ENCODE data around the gene ZNF664.

Gene ZNF664

DNA sequence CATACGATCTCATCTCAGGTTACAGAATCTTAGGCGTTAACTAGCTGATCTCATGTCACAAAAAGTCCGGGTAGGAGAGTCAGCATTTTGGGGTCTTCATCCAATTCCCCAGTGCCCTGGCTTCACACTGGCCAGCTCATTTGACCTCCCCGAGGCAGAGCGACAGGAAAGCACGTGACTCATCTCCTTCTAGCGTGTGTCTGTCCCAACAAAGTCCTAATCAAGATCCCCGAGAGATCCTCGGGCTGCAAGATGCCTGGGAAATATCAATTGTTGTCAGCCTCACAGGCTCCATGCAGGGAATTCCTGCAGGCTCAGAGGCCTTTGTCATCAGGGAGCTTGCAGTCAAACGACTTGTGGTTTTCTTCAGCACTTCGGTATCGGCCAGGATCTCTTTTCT lies 57.5 kb downstream of the ZNF664 start:
- DNase-seq, result no peak

DNA sequence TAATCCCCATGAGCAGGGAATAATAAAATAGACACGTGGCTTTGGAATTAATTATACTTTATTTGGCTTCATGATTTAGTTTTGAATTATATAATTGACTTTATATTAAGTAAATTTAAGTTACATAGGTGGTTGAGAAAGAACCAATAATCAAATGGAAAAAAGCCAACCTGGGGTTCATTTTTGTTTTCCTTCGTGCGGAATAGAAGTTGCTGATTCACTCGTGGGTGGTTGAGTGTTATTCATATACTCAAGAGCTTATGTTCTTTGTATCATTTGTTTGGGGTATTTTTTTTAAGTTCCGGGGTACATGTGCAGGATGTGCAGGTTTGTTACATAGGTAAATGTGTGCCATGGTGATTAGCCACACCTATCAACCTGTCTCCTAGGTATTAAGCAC lies 58.0 kb downstream of the ZNF664 start:
- no peak for DNase-seq

DNA sequence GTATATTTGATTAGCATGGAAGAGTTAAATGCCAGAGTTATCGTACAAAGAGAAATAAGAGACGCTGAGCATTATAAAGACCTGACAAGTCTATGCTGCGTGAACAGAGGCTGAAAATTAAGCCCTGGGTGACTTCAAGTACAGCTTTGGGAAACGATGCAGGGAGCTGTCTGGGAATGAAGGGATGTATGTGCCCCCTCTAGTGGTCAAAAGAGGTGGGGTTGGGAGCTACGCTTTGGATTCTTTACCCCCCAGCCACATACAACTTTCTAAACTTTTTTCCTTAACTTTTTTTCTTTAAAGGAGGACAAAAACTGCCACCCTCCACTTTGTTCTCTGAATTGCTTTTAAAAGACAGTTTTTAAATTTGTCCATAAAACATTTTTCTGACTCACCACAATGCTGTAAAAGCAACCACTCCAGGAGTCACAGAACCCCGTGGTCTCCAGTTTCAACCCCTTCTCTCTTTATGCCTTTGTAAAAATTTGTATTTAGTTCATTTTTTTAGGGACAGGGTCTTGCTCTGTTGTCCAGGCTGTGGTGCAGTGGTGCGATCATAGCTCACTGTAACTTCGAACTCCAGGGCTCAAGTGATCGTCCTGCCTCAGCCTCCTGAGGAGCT lies 59.4 kb downstream of the ZNF664 start:
- peak in 29 of 56 donors; percentile 6 to 68 (median 18) for DNase-seq

DNA sequence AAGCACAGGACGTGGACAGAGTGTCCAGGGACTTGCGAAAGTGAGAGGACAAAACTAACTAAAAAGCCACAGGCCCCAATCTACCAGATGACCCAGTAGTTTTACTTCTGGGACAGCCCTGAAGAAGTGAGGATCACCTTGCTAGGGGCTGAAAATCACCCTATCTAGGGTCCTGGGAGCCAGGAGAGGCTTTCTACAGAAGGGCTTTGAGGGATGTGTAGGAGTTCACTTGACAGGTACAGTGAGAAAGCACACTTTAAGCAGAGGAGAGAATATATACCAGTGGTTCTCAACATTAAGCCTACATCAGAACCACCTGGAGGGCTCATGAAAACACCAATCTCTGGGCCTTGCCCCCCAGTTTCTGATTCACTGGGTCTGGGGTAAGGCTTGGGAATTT lies 60.8 kb downstream of the ZNF664 start:
- no peak for DNase-seq

DNA sequence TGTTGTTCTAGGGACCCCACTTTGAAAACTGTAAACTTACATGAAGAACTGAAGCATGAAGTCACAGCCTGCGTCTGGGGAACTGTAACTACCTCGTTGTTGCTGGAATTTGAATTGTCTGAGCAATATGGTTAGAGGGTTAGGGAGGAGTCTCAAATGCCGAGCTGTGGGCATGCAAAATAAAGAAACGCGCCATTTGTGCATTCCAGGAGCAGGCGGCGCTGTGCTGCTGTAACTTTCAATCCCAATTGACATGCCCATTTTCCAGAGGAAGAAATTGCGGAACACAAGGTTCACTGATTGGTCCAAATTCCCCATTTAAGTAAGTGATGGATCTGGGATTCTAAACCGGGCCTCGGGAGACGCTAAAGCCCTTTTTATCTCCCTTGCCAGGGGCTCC lies 61.3 kb downstream of the ZNF664 start:
- DNase-seq, result no peak

DNA sequence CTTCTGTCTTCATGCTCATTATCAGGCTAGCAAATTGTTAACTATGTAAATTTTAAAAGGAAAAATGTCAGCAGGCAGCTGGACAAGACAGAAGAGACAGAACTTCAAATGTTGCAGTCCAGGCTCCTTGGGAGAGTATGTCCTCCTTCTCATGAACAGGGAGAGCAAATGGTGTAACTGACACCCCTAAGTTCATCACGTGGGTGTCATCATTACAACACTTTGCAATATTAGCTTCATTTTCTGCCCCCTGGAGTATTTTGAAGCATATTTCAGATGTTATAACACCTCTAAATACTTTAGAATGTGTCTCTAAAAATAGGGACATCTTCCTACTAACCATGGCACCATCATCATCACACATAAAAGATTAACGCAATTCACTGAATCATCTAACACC lies 62.1 kb downstream of the ZNF664 start:
- DNase-seq, result no peak

DNA sequence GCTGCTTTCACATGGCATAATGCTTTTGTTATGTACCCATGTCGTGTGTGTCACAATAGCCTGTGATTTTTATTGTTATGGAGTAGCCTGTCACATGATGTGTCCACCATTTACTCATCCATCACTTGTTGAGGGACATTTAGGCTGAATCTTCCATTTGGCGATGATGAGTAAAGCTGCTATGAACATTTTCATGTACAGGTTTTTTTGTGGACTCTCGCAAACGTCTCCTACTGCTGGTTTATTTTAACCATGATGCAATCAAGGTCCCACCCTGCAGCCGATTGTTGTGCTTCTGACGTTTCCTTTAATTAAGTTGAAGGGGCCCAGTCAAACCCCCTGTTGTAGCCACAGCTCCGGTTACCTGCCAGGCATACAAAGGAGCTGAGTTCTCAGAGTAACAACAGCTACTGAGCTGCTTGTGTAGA lies 63.2 kb downstream of the ZNF664 start:
- no peak for DNase-seq

DNA sequence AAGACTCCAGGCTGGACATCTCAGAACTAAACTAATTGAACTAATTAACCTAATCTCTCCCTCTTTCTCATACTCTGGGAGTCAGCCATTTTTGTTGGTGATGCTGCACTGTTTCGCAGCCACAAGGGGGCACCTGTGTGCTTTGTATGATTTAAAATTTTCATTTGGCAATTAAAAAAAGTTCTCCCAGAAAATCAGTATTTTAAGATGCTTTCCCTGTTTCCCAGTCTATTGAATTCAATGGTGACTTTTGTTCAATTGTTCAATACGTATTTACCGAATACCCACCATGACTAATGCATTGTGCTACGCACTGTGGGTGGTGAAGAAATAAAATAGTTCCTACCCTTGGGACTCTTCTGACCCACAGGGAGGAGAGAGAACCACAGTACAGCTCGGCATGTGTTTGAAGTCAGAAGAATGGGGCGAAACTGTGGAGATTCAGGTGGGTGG lies 63.7 kb downstream of the ZNF664 start:
- DNase-seq, result peak in 30 of 56 donors; percentile 4 to 61 (median 26)

DNA sequence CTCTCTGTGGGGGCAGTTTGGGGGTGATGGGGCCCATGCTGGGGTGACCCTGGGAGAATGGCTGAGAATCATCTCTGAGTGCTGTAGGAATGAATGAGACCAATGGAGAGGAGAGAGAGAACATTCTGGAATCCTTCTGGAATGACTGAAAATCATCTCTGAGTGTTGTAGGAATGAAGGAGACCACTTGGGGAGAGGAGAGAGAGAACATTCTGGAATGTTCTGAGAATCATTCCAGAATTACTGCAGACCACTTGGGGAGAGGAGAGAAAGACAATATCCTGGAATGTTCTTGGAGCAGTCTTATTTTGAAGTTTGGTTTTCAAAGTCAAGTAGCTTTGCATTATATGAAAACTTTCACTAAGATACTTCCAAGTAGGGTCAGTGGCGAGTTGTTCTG lies 64.3 kb downstream of the ZNF664 start:
- no peak for DNase-seq

DNA sequence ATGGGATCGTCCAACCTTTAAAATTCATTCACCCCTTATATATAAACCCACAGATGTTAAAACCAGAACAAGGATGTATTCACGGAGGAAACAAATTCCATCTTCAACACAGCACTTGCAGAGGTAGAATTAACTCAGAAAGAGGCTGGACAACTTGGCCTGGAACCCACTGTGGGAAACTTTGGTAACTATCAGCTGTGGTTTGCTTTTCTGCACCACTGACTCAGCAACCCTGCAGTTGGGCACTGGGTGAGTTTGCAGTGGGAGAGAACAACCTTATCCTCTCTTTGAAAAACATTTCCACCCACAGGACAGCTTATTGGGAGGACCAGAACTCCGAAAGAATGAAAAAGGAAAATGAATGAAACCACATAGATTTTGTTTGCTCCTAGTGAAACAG lies 66.3 kb downstream of the ZNF664 start:
- DNase-seq, result no peak

DNA sequence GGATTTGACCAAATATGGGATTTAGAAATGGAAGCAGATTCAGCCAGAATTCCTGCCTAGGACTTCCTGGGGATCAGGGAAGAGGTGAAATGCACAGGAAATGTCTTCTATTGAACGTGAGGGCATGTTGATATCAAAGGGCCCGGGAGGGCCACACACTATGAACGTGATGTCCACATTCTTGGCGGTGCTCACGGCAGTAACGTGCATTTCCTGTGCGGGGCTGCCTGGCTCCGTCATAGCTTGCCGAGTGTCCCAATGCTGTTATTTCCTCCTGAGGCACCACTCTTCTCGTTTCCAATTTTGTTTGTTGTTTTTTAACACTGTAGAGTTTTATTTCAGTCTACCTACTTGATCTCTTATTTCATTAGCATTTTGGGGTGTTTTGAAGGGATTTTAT lies 67.3 kb downstream of the ZNF664 start:
- DNase-seq, result no peak

DNA sequence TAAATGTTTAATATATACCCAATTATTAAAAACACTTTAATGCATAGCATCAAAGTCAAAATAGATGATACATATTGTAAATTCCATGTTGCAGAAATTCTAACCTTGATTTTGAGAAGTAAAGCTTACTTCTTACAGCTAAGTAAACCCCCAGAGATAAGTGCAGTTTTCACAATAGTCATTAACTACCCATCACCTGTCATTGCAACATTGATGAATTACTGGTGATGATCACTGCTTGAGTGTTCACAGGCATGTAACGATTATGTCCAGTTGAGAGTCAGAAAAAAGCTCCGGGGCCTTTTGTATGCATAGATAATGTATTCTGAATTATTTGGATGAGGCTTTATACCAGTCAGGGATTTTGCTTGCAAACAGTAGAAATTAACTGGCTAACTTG lies 67.7 kb downstream of the ZNF664 start:
- DNase-seq, result no peak

DNA sequence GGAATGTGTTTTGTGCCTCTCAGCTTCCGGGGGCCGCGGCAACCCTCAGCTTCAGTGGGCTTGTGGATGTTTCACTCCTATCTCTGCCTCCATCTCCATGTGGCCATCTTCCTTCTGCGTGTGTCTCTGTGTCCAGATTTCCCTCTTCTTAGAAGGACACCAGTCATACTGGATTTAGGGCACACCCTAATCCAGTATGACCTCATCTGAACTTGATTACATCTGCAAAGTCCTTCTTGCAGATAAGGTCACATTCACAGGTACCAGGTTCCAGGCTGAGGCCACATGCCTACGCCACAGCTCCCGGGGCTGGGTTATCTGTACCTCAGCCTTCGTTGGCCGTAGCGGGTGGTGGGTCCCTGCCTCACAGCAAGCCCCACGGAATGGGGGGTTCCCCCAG lies 68.9 kb downstream of the ZNF664 start:
- DNase-seq, result no peak

DNA sequence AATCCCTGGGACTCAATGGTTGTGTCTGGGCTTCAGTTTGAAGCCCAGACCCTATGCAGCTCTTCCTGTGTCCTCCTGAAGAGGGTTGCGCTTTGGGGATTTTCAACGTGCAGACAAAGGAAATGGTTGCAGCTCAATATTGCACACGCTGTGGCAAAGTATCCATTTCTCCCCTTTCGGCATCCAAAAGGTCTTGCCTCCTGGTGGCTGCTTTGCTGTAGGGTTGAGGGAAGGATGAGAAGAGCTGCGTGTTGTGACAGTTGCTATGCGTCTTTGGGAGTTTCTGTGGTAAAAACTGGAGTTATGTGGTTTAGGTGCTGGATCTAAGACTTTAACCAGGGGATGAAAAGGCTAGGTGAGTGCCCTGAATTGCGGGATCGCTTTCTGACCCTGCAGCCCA lies 71.0 kb downstream of the ZNF664 start:
- DNase-seq, result no peak

DNA sequence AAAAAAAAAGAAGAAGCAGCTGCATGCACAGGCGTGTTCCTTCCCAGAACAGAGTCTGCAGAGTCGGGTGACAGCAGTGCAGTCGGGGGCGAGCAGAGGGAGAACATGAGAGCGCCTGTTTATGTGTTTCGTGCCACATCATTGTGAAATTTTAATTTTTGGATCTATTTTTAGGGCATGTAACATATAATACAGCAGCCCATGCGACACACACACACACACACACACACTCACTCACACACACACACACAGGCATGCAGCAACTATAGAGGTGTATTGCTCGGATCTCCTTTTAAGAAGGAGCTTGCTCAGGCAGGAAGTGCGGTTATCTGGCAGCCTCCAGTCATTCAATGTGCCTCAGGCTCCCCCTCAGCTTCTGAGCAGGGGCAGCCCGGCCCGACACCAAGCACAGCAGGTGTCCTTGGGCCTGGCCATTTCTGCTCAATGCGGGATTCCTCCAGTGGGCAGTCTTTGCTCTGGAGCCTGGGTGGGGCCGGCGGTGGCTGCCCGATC lies 71.8 kb downstream of the ZNF664 start:
- peak in 24 of 56 donors; percentile 8 to 75 (median 38) for DNase-seq

DNA sequence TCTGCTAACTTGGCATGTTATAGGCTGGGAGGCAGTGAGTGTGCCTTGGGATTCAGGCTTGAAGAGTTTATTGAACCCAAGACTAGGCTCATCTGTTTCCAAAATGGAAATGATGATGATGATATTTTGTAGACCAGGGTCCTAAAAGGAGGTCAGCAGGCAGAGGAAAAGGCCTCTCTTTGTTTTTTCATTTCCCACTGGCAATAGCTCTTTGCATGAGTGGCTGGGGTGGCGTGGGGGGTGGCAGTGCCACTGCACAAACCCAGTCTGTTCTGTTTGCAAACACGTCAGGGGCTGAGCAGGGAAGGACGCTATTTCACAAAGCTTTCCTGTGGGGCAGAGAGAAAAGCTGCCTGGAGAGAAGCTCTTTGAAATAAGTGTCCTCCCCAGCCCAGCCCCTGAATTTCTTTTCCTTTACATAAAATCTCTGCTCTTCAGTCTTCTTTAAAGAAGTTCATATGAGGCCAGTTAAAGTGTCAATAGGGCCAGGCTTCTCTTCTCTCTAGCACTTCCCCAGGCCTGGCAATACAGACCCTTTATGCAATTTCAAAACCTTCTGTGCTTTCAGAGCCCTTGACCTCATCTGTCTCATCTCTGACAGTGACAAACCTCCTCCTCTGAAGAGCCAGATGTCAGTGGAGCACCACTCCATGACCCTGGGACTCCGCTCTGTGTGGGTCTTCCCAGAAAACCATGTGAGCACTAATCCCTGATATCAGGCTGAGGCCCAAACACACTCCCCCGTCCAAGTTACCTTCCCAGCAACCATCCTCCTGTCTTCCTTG lies 72.8 kb downstream of the ZNF664 start:
- peak in 50 of 56 donors; percentile 28 to 86 (median 68) for DNase-seq

DNA sequence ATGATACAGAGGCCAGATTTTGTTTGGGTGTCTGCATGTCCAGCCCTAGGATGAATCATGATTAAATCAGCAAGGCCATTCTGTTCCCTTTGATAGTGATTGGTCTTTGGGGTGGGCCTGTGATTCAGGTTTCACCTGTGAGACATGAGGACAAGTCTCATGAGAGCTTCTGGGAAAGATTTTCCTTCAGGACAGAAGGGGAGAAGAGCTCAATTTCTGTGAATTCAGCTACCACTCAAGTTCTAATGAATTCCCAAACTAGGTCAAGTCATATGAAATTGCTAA lies 73.4 kb downstream of the ZNF664 start:
- no peak for DNase-seq

DNA sequence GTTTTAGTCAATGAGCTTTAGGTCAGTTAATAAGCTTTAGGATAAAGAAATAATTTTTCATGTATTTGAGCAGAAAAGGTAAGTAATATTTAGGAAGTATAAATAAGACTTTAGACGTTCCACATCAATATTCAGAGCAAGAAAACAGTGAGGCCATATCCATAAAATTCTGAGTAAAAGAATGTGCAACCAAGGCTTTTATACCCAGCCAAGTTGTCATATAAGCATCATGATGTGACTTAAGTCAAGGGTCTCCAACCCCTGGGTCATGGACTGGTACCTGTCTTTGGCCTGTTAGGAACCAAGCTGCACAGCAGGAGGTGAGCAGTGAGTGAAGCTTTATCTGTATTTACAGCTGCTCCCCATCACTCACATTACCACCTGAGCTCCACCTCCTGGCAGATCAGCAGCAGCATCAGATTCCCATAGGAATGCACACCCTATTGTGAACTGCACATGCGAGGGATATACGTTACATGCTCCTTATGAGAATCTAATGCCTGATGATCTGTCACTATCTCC lies 74.1 kb downstream of the ZNF664 start:
- no peak for DNase-seq

DNA sequence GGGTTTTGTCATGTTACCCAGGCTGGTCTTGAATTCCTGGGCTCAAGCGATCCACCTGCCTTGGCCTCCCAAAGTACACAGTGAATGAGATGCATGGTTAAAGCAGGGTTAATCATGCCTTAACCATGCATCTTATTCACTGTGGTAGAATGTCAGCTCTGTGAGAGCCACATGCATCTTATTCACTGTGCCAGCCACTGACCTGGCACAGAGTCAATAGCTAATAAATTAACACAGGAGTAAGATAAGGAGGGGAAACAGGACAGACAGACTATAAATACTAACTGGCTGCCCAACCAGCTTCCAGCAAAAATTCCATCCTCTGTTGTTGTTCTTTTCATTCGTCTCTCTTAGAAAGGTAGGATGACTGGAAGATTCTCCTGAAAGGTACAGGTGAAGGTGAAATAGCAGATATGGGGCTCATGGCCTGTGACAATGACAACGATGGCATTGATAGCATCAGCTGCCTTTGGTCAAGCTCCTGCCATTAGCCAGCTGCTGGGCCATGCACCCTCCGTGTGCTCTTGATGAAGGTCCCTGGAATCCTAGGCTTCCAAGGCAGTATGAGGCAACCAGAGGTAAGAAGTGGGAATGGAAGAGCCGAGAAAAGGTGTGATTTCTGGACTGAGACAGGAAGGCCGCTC lies 76.6 kb downstream of the ZNF664 start:
- DNase-seq, result no peak

DNA sequence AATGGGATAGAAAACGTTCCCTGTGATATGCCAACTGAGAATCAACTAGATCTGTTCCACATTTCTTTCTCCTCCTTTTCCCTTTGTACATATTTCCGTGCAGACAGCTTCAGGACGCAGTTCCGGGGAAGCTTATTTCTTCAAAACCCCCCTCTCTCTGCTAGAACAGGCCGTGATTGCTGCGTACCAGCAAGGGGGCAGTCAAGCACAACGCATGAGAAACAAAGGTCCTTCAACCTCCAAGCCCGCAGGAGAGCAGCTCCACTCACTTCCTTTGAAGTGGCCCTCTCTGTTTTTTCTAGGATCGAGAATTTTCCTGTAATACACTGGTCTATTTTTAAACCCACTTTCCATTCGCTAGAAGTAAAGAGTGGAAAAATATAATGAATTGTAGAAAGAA lies 80.8 kb downstream of the ZNF664 start:
- peak in 44 of 56 donors; percentile 4 to 69 (median 38) for DNase-seq

DNA sequence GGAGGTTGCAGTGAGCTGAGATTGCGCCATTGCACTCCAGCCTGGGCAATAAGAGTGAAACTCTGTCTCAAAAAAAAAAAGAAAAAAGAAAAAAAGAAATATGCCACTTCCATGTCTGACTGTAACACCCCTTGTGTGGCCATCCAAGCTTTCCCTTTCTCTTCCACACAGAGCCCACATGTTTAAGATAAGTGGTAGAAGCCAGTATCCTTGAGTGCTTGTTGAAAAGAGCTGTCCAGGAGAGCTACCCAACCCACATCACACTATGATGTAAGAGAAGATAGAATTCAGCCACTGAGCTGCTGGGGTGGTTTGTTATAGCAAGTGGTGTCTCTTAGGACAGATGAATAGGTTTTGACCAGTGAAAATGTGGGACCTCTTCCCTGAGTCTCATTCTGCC lies 82.1 kb downstream of the ZNF664 start:
- no peak for DNase-seq

DNA sequence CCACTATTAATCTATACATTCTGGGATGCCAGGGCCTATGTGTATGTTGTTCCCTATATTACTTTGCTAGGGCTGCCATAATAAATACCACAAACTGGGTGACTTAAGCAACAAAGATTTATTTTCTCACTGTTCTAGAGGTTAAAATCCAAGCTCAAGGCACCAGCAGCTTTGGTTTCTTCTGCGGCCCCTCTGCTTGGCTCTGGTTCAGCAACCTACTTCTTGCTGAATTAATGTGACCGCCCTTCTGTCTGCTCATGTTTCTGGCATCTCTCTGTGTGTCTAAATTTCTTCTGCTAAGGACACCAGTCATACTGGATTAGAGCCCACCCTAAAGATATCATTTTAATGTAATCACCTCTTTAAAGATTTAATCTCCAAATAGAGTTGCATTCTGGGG lies 84.7 kb downstream of the ZNF664 start:
- DNase-seq, result no peak

Measured in nucleus accumbens (tissue), 56 donors.